RPMI7951 (cell line): Measurements from ENCODE around the gene GJB2. TPM values are rescaled to one million over a fixed set of nuclear protein-coding genes. Genes with fewer than 3 reads are reported as not detected.
"Not testable (repeated sequence)": the region's sequence is repeated elsewhere in the genome, so short reads cannot be mapped to it uniquely, and the experiment has no call there.

Experiments
- DNase-seq: peaks from one replicate; pipeline ENCODE4 v3.0.0-alpha.2; 2012; ENCODE audit warnings: low read depth
- total RNA-seq: library from RNA; depleted of rRNA; stranded (reverse); fragments of >200 nt; shearing (Covaris generic); gene quantifications from 2 replicates; pipeline ENCODE4 v1.2.3, GENCODE V29; 2014

Gene GJB2
- total RNA-seq, 1 experiment from 2014 or later = 0.72 TPM

DNA sequence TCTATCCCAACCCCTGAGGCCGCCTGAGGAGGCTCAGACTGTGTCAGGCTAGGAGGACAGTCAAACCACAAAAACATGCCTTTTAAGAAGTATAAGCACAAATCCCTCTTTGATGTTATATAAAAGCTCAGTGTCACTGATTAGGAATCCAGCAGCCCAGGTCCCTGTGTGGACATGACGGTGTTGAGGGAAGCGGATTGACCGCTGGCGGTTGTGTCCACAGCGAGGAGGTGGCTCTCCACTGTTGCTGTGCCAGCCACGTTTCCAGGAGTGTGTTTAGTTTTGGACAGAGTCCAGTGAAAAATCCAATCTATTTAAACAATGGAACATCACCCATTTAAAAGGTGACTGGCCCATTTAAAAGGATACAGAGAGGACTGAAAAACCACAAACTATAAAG, 24.3 kb downstream of the GJB2 start:
- no peak for DNase-seq

DNA sequence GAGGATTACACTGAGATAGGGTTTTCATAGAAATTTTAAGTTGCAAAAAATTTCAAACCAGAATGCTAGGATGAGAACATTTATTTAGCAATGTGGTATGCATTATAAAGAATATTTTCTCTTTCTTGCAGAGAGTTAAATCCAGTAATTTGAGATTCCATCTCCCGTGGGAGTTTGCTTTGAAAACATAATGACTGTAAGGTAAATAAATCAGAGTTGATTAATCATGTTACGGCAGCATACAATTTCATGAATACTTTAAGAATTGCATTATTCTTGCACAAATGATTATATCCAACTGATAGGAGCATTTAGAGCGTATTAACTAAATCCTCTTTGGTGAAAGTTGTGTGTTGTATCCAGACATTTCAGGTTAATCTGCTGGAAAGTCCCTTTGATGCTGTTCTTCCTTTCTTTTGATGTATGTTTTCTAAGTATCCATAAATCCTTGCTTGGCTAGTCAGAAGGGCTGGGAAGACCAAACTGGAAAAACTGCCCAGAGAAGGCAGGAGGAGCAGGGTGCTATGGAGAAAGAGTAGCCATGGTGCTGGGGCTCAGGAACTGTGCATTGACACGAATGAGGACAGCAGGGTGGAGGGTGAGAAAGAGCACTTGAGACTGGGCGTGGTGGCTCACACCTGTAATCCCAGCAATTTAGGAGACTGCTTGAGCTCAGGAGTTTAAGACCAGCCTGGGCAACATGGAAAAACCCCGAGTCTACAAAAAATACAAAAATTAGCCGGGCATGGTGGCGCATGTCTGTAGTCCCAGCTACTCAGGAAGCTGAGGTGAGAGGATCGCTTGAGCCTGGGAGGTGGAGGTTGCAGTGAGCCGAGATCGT, 27.1 kb downstream of the GJB2 start:
- DNase-seq = no peak

DNA sequence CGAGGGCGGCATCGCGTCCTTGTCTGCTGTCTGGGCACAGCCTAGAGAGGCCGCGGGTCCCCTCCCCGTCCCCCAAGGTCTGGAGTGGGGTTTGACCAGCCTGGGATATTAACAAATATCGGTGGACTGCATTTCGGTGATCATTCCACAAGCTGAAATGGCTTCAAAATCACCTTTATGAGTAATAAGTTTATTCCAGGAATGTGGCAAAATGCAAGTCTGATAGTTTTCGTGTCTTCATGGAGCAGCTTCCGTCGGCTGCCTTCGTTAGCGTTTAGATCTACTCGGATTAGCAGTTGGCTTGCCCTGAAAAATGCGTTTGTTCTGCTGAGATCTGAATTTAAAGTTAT, 30.8 kb downstream of the GJB2 start:
- no peak for DNase-seq

DNA sequence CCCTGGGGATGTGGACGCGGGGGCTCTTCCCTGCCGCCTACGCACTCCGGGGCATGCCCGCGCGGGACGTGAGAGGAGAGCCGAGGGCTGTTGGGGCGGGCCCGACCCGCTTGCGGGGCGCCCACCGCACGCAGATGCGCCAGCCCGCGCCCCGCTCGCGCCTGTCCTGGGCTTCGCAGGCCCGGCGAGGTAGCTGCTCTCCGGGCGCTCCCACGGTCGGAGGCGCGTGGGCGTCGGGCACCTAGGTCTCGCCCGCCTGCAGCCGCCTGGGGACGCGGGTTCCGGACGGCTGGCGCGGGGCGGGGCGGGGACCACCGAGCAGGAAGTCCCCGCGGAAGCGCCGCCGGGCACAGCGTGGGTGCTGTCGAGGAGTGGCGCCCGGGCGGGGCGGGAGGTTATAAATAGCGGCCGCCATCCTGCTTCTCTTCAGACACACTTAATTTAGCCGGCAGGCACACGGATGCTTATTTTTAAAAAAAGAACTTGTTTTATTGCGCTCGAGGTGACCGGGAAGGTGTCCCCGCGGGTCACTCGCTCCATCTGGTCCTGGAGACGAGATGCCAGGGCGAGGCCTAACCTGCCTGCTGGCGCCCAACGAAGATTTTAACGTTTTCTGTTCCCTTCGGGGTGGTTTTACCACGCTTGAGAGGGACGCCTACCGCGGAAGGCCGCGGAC, 31.3 kb downstream of the GJB2 start:
- DNase-seq = peak; percentile 18

DNA sequence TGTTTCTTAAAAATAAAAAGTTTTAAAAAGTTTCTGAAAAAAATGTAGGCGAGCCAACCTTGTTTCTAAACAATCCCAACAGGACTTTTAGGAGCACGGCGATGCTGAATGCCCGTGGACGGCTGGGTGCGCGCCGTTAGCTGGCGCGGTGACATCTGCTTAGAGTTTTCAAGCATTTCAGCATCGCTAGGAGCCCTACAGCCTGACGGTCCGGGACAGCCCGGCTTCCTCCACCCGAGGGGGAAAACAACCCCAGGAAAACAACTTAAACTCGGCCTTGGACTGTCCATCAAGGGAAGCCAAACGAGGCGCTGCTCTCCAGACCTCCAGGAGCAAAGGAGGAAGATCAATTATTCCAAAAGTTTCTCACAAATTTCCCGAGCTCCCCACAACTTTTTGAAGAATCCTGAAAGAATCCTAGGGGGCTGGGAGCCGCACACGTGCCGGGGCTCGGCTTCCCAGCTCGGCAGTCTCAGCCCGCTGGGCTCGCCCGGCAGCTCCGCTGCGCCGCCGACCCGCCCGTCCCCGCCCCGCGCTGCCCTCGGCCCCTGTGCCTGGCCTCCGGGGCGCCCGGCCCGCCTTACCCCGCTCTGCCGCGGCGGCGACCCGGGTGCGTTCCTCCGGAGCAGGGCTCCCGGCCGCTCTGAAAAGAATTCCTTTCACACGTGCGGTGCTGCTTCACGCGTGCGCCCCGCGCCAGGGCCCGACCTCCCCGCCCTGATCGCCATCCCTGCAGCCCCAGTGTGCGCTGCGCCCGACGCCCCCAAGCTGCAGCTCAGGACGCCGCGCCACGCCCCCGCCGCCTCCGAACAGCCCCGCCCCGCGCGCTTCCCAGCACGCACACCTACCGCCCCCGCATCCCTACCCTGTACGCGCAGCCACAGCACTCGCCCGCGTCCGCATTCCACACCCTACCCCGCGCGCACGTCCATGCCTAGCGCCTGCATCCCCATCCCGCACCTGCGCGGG, 32.1 kb downstream of the GJB2 start, which contains the start of gene GJA3:
GJA3 (minus strand) TSS at position 747 of the 969 bp plus-strand sequence. CDS start 17,764 bp downstream, outside the sequence.
- DNase-seq = peak; percentile 48

DNA sequence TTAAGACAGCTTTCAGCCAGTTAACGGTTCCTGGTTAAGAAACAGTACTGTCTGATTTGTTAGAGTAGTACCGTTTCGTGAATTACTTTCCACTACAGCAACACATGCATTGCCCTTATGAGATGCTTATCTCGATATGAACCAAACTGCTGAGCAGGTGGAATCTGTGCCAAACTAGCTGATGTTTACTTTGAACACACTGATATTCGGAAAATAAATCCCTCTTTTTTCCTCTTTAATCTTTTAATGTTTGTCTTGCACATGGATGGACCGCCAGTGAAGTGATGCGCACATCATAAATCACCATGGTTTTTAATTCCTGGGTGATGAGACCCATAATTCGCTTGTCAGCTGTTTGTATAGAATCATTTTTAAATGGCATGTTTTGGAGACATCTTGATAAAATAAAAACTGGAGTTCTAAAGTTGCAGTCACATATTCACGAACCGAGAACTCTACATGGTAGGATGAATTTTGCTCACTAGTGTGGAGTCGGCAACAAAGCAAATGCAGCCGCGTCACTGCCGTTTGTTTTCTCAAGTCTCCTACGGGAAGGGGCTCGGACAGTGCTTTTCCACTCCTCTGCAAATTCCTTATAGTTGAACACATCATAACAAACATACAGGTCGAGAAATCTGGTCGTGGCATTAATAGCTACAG, 33.0 kb downstream of the GJB2 start:
- DNase-seq = peak; percentile 15

DNA sequence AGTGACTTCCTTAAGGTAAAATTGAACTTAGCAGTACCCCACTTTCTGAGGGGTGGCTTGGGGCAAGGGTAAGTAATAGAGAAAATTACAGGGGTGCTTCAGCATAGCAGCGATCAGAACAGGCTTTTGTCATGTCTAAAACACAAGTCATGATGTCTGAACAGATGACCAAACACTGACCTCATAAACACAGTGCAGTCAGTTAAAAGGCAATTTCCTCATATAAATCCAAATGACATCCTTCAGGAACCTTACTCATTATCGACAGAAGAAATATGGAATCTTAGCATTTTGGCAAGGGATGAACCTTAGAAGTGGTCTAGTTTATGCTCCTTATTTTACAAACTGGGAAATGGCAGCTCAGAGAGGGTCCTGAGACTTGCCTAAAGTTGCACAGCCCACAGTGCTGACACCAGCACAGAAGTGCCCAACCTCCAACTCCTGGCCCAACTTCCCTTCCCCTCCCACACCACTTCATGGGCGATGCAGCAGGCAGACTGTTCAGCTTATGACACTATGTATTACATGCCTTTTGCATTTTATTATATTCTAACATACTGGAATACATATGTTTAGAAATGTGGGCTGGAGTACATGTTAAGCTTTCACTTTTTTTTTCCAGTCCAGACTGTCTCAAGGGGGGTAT, 35.5 kb downstream of the GJB2 start:
- DNase-seq = no peak

DNA sequence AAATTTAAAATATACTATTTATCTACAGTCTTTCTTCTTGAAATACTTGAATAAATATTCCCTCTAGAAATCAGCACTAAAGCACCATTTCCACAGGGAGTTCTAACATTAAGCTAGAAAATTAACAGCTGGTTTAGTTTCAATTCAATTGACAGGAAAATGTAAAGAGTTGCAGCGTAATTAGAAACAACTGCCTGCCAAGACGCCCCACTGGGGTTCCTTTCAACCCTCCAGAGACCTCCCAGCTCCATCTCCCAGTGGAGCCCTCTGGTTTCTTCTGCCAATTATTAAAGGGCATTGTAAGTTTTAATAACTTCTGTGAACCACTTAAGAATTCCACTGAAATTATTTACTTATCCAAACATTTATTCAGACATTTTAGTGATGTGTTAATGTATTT, 36.0 kb downstream of the GJB2 start:
- no peak for DNase-seq

DNA sequence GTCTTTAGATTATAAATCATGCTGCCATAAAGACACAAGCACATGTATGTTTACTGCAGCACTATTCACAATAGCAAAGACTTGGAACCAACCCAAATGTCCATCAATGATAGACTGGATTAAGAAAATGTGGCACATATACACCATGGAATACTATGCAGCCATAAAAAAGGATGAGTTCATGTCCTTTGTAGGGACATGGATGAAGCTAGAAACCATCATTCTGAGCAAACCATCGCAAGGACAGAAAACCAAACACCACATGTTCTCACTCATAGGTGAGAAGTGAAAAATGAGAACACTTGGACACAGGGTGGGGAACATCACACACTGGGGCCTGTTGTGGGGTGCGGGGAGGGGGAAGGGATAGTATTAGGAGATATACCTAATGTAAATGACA, 39.4 kb downstream of the GJB2 start:
- not testable (repeated sequence) for DNase-seq

DNA sequence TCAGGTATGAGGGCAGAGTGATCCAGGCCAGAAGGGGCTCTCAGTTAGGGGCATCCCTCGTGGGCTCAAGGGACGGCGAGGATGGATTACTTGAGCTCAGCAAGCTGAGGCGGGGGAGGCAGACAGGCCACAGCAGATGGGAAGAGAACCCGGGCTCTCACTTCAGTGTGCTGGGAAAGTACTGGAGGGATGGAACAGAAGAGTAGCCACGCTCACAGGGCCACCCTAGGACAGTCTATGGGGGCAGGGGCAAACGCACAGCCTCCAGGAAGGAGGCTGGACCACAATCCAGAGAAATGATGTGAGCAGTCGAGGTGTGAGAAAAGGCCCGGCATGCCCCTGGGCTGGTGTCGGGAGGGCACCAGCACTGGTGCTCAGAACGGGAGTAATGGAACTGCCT, 41.1 kb downstream of the GJB2 start:
- no peak for DNase-seq

DNA sequence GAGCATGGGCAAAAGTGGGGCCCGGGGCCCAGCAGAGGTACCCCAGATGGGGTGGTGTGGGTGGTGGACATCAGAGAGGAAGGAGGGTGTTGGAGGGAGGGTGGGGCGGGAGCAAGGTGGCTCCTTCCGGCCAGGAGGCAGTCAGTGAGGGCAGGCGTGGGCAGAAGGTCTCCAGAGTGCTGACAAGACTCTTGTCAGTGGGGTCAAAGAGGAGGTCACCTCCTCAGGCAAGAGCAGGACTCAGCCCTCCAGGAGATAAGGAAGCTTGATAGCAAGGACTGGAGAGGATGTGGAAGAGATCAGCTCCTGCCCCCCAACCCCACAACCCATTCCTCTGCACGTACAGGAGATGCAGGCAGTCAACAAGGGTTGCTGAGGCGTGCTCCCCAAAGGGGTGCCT, 41.7 kb downstream of the GJB2 start:
- DNase-seq = no peak

DNA sequence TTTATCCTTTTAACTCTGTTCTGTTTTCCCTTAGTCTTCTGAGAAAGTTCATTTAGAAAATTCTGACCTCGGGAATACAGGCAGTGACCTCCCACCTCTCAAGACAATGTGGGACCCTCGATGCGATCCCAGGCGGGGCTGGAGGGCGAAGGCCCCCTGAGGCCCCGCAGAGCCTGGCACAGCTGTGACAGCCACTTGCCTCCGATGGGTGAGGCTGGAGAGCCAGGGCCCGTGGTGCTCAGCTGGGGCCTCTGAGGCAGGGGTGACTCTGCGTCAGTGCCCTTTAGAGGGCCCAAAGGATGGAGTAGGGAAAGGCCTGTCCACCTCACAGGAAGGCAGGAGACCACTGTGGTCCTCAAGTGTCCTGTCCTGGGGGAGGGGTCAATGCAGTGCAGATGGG, 42.2 kb downstream of the GJB2 start:
- DNase-seq = no peak

DNA sequence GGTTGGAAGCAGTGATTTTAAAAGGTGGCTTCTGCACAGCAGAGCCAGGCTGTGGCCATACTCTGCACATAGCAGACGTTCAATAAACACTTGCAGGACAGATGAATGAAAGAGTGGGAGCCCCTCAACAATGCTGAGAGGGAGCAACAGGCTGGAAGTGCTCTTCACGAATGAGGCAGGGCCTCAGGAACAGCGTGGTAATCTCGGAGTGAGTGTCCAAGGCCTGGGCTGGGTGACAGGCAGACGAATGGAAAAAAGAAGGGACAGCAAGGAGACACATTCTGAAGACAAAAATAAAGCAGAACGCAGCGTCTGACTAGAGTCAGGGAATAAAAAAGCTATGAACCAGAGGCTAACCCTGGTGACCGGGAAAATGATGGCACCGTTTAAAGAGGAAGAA, 43.0 kb downstream of the GJB2 start:
- DNase-seq = no peak

DNA sequence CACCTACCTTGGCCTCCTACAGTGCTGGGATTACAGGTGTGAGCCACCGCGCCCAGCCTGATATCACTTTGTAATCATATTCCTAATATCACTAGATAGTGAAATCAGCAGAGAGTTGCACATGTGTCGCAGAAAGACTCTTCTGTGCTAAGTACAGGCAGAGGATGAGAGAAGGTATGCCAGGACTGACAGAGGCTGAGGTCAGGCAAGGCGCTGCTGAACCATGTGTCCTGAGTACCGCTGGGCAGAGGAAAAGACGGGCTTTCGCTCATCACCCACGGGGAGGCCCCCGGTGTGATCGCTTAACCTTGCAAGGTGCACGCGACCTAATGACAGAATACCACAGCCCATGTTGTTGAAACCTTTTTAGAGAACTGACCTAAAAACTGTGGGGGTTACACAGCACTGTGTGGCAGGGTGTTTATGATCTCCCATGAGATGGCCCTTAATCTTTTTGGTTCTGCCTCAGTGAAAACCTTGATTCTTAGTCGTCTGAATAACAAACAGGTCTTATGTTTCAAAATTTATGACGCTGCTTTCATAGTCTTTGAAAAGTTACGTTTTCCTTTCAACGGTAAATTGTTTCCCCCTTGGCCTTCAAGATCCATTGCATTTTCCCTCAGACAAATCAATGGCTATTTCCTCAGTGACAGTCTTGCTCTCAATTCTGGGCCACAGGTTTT, 44.1 kb downstream of the GJB2 start:
- DNase-seq = no peak

DNA sequence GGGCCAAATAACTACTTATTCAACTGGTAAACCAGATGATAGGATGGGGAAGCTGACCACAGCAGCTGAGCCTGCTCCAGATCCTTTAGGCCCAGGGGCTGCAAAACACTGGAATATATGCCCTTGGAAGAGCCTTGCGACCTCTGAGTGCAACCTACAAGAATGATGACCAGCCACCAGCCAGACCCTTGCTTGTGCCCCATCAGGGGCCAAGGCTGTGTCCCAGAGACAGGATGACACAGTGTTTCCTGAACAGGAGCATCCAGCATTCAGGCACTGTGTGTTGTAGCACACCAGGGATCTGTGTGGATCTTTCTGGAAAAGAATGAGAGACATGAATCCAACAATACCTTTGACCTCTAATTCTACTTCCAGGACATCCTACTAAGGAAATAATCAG, 46.4 kb downstream of the GJB2 start:
- no peak for DNase-seq

DNA sequence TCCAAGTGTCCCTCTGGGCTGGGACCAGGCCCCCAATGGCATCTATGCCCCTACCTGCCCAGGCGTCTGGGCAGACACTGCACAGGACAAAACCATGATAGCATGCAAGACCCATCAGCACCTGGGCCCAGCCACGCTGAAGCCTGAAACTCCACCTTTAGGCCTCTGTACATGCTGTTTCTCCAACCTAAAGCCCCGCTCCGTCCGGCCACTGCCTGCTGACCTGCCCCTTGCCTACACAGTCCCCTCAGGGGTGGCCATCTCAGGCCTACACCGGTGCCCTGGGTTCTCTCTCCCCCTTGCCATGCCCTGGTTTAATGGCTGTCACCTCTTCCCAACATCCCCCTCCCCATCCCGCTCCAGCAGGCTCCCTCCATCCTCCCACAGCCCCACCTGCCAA, 47.2 kb downstream of the GJB2 start:
- DNase-seq = no peak

DNA sequence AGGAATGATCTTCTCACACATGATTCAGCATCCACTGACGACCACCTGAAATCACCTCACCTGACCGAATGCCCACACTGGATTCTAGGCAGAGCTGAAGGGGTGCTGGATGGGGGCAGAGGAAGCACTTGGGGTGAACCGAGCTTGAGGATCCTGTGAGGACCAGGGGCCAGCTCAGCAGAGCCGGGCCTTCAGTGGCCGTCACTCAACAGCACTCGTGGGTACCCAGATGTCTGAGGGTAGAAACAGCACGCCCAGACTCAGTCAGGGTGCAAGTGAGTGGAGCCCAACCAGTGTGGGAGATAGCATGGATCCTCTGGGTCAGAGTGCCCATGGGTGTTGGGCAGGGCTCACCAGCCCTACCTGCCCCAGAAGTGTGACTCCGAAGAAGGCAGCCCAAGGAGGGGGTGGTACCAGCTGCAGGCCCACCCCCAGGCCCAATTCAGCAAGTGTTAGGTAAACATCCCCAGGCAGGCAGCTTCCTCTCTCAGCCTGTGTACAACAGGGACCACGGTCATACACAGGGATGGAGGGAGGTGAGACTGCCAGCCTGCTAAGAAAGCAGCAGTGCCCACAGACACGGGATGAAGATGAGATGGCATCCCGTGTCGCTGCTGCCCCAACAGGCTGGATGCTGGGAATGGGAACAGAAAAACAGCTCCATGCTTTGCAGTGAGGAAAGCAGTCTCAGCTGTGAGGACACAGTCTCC, 48.4 kb downstream of the GJB2 start:
- no peak for DNase-seq

DNA sequence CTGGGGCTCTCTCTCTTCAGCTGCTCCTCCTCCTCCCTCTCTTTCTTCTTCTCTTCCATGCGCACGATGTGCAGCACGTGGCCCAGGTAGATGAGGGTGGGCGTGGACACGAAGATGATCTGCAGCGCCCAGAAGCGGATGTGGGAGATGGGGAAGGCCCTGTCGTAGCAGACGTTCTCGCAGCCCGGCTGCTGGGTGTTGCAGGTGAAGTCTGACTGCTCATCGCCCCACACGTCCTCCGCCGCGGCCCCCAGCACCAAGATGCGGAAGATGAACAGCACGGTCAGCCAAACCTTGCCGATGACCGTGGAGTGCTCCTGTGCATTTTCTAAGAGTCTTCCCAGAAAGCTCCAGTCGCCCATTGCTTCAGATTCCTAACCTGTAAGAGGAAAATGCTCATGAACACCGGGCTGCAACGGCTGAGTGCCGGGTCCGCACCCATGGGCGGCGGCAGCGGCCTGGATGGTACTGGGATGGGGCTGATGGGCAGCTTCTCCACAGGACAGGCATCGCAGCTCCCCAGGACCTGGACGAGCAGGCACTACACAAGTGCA, 49.7 kb downstream of the GJB2 start:
- no peak for DNase-seq
